Keratinocyte (primary cell): ENCODE results near the gene HIPK1. TPM values are rescaled to one million over a fixed set of nuclear protein-coding genes. Genes with fewer than 3 reads are reported as not detected.

Experiments used
- DNase-seq: peaks from one replicate; pipeline ENCODE4 v3.0.0-alpha.2; 2011; ENCODE audit warnings: low read depth, missing footprints, low spot score
- FAIRE-seq: peaks from 2 replicates; lab custom pipeline; 2011; peaks lifted over from hg19 to GRCh38; lab: Jason Lieb, UNC
- H2AFZ ChIP-seq: 2 replicates; pipeline ENCODE4 v1.6.0; 2012; ENCODE audit warnings: low read length, control low read depth, inconsistent platforms; ENCODE audit not compliant: control insufficient read depth
- H3K27ac ChIP-seq: 2 replicates; pipeline ENCODE4 v1.5.1; 2011; ENCODE audit warnings: low read length; ENCODE audit not compliant: control insufficient read depth, insufficient read depth
- H3K27me3 ChIP-seq: 3 replicates; pipeline ENCODE4 v1.6.0; 2011; ENCODE audit warnings: low read length; ENCODE audit not compliant: control insufficient read depth, insufficient read depth; ENCODE audit errors: extremely low read depth
- H3K36me3 ChIP-seq, 2 experiments: 2 replicates in 1 of 2; 3 replicates in 1 of 2; pipeline ENCODE4 v1.5.1; 2011; ENCODE audit warnings: low read length in 2 of 2, mild to moderate bottlenecking in 1 of 2; ENCODE audit not compliant: control insufficient read depth in 2 of 2, insufficient read depth in 2 of 2; ENCODE audit errors: extremely low read depth in 1 of 2
- H3K4me1 ChIP-seq: 3 replicates; pipeline ENCODE4 v1.5.1; 2011; ENCODE audit warnings: low read length; ENCODE audit not compliant: control insufficient read depth, insufficient read depth; ENCODE audit errors: extremely low read depth
- H3K4me2 ChIP-seq: 3 replicates; pipeline ENCODE4 v1.6.0; 2011; ENCODE audit warnings: low read depth, low read length; ENCODE audit not compliant: control insufficient read depth, insufficient read depth; ENCODE audit errors: extremely low read depth
- H3K4me3 ChIP-seq, 3 experiments: fragments of 200-600 bp in 1 of 3; sonication (generic) in 1 of 3; 2 replicates in 2 of 3; 3 replicates in 1 of 3; pipeline ENCODE4 v1.5.1; 2011 to 2016; ENCODE audit warnings: low read length in 3 of 3, mild to moderate bottlenecking in 3 of 3, control low read depth in 2 of 3, inconsistent platforms in 1 of 3, low read depth in 1 of 3, mixed read lengths in 1 of 3, mixed run types in 1 of 3, moderate library complexity in 1 of 3; ENCODE audit not compliant: control insufficient read depth in 2 of 3, insufficient read depth in 2 of 3; ENCODE audit errors: extremely low read depth in 1 of 3
- H3K79me2 ChIP-seq: 2 replicates; pipeline ENCODE4 v1.6.0; 2012; ENCODE audit warnings: low read length; ENCODE audit not compliant: control insufficient read depth, insufficient read depth
- H3K9ac ChIP-seq: 3 replicates; pipeline ENCODE4 v1.6.0; 2011; ENCODE audit warnings: low read length; ENCODE audit not compliant: control insufficient read depth, insufficient read depth; ENCODE audit errors: extremely low read depth
- H3K9me1 ChIP-seq: 3 replicates; pipeline ENCODE4 v1.6.0; 2011; ENCODE audit warnings: low read length; ENCODE audit not compliant: control insufficient read depth, insufficient read depth; ENCODE audit errors: extremely low read depth
- H3K9me3 ChIP-seq: 2 replicates; pipeline ENCODE4 v1.5.1; 2012; ENCODE audit warnings: low read depth, low read length; ENCODE audit not compliant: control insufficient read depth
- H4K20me1 ChIP-seq: 3 replicates; pipeline ENCODE4 v1.6.0; 2011; ENCODE audit warnings: low read length; ENCODE audit not compliant: control insufficient read depth, insufficient read depth; ENCODE audit errors: extremely low read depth
- EZH2 ChIP-seq: IDR thresholded peaks from one replicate; pipeline ENCODE4 v1.6.1; 2012; ENCODE audit warnings: inconsistent platforms, mild to moderate bottlenecking, low read length, moderate library complexity
- dilution Hi-C: fragments of 300-500 bp; cut with MboI; formaldehyde crosslinking; loops from one replicate; pipeline ENCODE4 v1.7.0; 2020; ENCODE audit warnings: low sequenced_read_pairs; ENCODE audit not compliant: extremely low pct_ligation_motif_present
- polyA plus RNA-seq, 5 experiments: library from polyadenylated mRNA; depleted of rRNA in 3 of 5; stranded (reverse) in 3 of 5; stranded (forward) in 1 of 5; unstranded in 1 of 5; fragments of >200 nt; gene quantifications; 1 replicate in 1 of 5; 2 replicates in 3 of 5; 3 replicates in 1 of 5; pipeline versions ENCODE4 v1.2.1 to v1.2.3, GENCODE V29; 2011 to 2012; ENCODE audit warnings: missing spikeins in 2 of 5, low read depth in 1 of 5, low replicate concordance in 1 of 5
- TF ChIP-seq, protein P1 (sequence below), 3 experiments: IDR thresholded peaks in 1 of 3; conservative IDR thresholded peaks in 1 of 3; optimal IDR thresholded peaks in 1 of 3; 2 replicates in 2 of 3; 3 replicates in 1 of 3; pipeline versions ENCODE3 to v1.5.1; 2011; ENCODE audit warnings: low read length in 3 of 3, mild to moderate bottlenecking in 3 of 3, moderate library complexity in 2 of 3, control low read depth in 1 of 3, inconsistent platforms in 1 of 3; ENCODE audit not compliant: insufficient read depth in 2 of 3; ENCODE audit errors: extremely low read depth in 1 of 3

The HIPK1 gene
- polyA plus RNA-seq, 1 donor (not counting 4 experiments of a cell fraction or from before 2014, with no cell fraction given): 19.9 TPM

DNA sequence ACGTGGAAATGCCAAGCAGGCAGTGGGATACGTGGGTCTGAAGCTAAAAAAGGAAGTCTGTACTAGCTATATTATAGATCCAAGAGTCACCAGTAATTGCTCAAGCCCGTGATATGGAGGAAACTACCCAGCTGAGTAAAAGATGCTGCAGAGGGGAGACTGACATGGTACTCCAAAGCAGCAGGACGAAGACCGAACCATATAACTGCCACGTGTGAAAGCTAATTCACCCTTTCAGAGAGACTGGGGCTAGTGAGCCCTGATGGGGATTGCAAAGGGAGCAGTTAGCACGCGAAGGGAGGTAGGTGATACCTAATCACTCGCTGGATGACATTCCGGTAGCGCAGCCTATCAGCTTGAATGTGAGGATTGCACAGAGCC is 24.8 kb upstream of the HIPK1 start:
- Histone ChIP-seq H3K27me3 (no peaks in the 10 kb centered on the region), H3K27ac (peak overlapping the region; percentile 86), H4K20me1 (no peaks in the 10 kb centered on the region), H3K36me3 (peaks cover 6 to 13% of the 10 kb centered on the region in 2 experiments), H3K9me1 (no peaks in the 10 kb centered on the region), H3K9ac (peak overlapping the region; percentile 82), H3K4me3 (peak overlapping the region; percentile 66 to 84 (median 67)), H3K79me2 (peaks cover 16% of the 10 kb centered on the region), H3K4me2 (peak overlapping the region; percentile 89), H3K4me1 (peaks cover 14% of the 10 kb centered on the region), H3K9me3 (no peaks in the 10 kb centered on the region), H2AFZ (peak overlapping the region; percentile 92)
- TF ChIP-seq, protein P1, sequence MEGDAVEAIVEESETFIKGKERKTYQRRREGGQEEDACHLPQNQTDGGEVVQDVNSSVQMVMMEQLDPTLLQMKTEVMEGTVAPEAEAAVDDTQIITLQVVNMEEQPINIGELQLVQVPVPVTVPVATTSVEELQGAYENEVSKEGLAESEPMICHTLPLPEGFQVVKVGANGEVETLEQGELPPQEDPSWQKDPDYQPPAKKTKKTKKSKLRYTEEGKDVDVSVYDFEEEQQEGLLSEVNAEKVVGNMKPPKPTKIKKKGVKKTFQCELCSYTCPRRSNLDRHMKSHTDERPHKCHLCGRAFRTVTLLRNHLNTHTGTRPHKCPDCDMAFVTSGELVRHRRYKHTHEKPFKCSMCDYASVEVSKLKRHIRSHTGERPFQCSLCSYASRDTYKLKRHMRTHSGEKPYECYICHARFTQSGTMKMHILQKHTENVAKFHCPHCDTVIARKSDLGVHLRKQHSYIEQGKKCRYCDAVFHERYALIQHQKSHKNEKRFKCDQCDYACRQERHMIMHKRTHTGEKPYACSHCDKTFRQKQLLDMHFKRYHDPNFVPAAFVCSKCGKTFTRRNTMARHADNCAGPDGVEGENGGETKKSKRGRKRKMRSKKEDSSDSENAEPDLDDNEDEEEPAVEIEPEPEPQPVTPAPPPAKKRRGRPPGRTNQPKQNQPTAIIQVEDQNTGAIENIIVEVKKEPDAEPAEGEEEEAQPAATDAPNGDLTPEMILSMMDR (optimal IDR thresholded peaks at IDR 0.05 in 1 of 3, IDR thresholded peaks at IDR 0.05 in 1 of 3, conservative IDR thresholded peaks at IDR 0.05 in 1 of 3; ENCODE audit: extremely low read depth in 1 of 3, insufficient read depth in 2 of 3, low read length in 3 of 3): no peak
- TF ChIP-seq EZH2: no peak
- DNase-seq (no peak), FAIRE-seq (no peak)
- dilution Hi-C loops: no loop called here

DNA sequence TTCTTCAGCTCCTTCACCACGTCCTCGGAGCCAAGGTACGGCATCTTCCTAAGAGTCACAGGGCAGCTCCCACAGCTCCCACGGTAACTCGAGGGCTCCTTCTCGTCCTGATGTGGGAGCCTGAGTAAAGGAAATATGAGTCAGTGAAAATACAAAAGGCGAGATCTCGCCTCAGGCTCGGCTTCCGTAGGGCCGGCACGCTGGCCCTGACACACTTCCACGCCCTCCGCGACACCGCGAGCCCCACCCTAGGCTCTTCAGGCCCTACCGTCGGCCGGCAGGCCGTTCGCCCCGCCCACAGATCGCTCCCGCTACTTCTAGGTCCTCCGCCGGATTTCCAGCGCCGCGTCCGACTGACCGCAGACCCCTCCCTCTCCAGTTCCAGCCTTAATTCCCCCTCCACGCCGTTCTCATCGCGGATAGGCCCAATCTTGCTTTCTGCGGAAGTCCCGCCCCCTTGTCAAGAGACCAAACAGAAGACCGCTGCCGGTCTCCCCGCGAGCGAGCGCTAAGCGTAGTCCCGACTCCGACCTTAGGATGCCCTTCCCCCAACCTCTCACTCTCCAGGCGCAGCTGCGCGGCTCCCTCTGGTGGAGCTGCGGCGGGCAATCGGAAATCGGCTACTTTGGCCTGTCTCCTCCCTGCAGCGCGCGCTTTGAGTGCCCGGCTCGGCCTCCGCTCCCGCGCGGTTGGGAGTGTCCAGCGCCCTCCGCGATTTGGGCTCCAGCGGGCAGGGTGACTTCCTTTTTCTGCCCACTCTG is 24.3 kb upstream of the HIPK1 start, which contains the start of the genes AP4B1 and DCLRE1B:
AP4B1 (minus strand) TSS at position 126 of the 761 bp plus-strand sequence; CDS start at position 44, 82 bp downstream.
DCLRE1B (plus strand) TSS at position 653 of the 761 bp plus-strand sequence. CDS start 261 bp downstream, outside the sequence.
- Histone ChIP-seq H2AFZ (peak within 1 kb of the TSS; percentile 98), H3K79me2 (peaks cover 16% of the 10 kb centered on the region), H4K20me1 (no peaks in the 10 kb centered on the region), H3K4me3 (peak within 1 kb of the TSS; percentile 67 to 98 (median 86)), H3K9me1 (no peaks in the 10 kb centered on the region), H3K9ac (peak within 1 kb of the TSS; percentile 91), H3K27me3 (no peaks in the 10 kb centered on the region), H3K4me1 (peaks cover 14% of the 10 kb centered on the region), H3K9me3 (no peaks in the 10 kb centered on the region), H3K36me3 (peaks cover 3 to 14% of the 10 kb centered on the region in 2 experiments), H3K27ac (peak within 1 kb of the TSS; percentile 86), H3K4me2 (peak within 1 kb of the TSS; percentile 95)
- dilution Hi-C loops: no loop called here
- peak; percentile 97 for DNase-seq
- no peak for TF ChIP-seq EZH2
- TF ChIP-seq, protein P1 (optimal IDR thresholded peaks at IDR 0.05 in 1 of 3, IDR thresholded peaks at IDR 0.05 in 1 of 3, conservative IDR thresholded peaks at IDR 0.05 in 1 of 3; ENCODE audit: extremely low read depth in 1 of 3, insufficient read depth in 2 of 3, low read length in 3 of 3): peak; percentile 65 to 92 (median 91)
- peak; percentile 74 for FAIRE-seq
